Measurements from ENCODE around the gene SNTG2.

Gene SNTG2

GRCh38 chr2:1234731-1235308 is 284.2 kb downstream of the SNTG2 start:
- DNase-seq (ENCODE audit: low read depth, low spot score), result no peak

GRCh38 chr2:1235806-1236205 is 285.2 kb downstream of the SNTG2 start:
- DNase-seq (ENCODE audit: low read depth, low spot score), result no peak

GRCh38 chr2:1236606-1237005 is 286.0 kb downstream of the SNTG2 start:
- no peak for DNase-seq (ENCODE audit: low read depth, low spot score)

GRCh38 chr2:1237783-1238182 is 287.1 kb downstream of the SNTG2 start:
- DNase-seq (ENCODE audit: low read depth, low spot score), result no peak

- DNase-seq (ENCODE audit: low read depth, low spot score), result no peak
Measured at GRCh38 chr2:1238598-1239138, 288.0 kb downstream of the SNTG2 start.

- no peak for DNase-seq (ENCODE audit: low read depth, low spot score)
Measured at GRCh38 chr2:1245193-1245592, 294.5 kb downstream of the SNTG2 start.

GRCh38 chr2:1246239-1246638 is 295.6 kb downstream of the SNTG2 start:
- no peak for DNase-seq (ENCODE audit: low read depth, low spot score)

GRCh38 chr2:1246991-1247390 is 296.3 kb downstream of the SNTG2 start:
- DNase-seq (ENCODE audit: low read depth, low spot score), result no peak

- no peak for DNase-seq (ENCODE audit: low read depth, low spot score)
Measured at GRCh38 chr2:1248187-1248586, 297.5 kb downstream of the SNTG2 start.

- DNase-seq (ENCODE audit: low read depth, low spot score), result no peak
Measured at GRCh38 chr2:1249897-1250687, 299.4 kb downstream of the SNTG2 start.

GRCh38 chr2:1251520-1251919 is 300.9 kb downstream of the SNTG2 start:
- no peak for DNase-seq (ENCODE audit: low read depth, low spot score)

GRCh38 chr2:1253629-1254028 is 303.0 kb downstream of the SNTG2 start:
- no peak for DNase-seq (ENCODE audit: low read depth, low spot score)

- DNase-seq (ENCODE audit: low read depth, low spot score), result no peak
Measured at GRCh38 chr2:1254662-1255343, 304.2 kb downstream of the SNTG2 start.

GRCh38 chr2:1256632-1257324 is 306.1 kb downstream of the SNTG2 start:
- DNase-seq (ENCODE audit: low read depth, low spot score), result no peak

GRCh38 chr2:1257334-1257733 is 306.7 kb downstream of the SNTG2 start:
- DNase-seq (ENCODE audit: low read depth, low spot score), result no peak

GRCh38 chr2:1259746-1260145 is 309.1 kb downstream of the SNTG2 start:
- no peak for DNase-seq (ENCODE audit: low read depth, low spot score)

- DNase-seq (ENCODE audit: low read depth, low spot score), result no peak
Measured at GRCh38 chr2:1262609-1263008, 312.0 kb downstream of the SNTG2 start.

GRCh38 chr2:1265454-1265853 is 314.8 kb downstream of the SNTG2 start:
- no peak for DNase-seq (ENCODE audit: low read depth, low spot score)

- no peak for DNase-seq (ENCODE audit: low read depth, low spot score)
Measured at GRCh38 chr2:1266351-1266750, 315.7 kb downstream of the SNTG2 start.

GRCh38 chr2:1268034-1268433 is 317.4 kb downstream of the SNTG2 start:
- no peak for DNase-seq (ENCODE audit: low read depth, low spot score)

GRCh38 chr2:1269812-1270211 is 319.2 kb downstream of the SNTG2 start:
- no peak for DNase-seq (ENCODE audit: low read depth, low spot score)

GRCh38 chr2:1272835-1273234 is 322.2 kb downstream of the SNTG2 start:
- no peak for DNase-seq (ENCODE audit: low read depth, low spot score)

Measured in activated naive CD8-positive, alpha-beta T cell treated with anti-CD3 and anti-CD28 coated beads, Interleukin-2, amount 50 U/mL, for 16 hours (primary cell).